CD4-positive, alpha-beta T cell treated with Interleukin-10 for 1 hour (primary cell): ENCODE measurements around the gene PRKCI.

Experiments used
- DNase-seq: peaks from one replicate; pipeline ENCODE4 v3.0.0-alpha.2; 2020

PRKCI gene

GRCh38 chr3:170346481-170347392 is 124.5 kb downstream of the PRKCI start:
- DNase-seq, result no peak

GRCh38 chr3:170350515-170351413 is 128.5 kb downstream of the PRKCI start:
- no peak for DNase-seq

GRCh38 chr3:170352936-170353335 is 130.7 kb downstream of the PRKCI start:
- DNase-seq, result no peak

- no peak for DNase-seq
Measured at GRCh38 chr3:170353485-170353884, 131.3 kb downstream of the PRKCI start.

- no peak for DNase-seq
Measured at GRCh38 chr3:170354760-170355159, 132.5 kb downstream of the PRKCI start.
